DOHH2 (cell line): ENCODE results near the gene PANX3.

Experiments
- EZH2phosphoT487 ChIP-seq: fragments of 200-600 bp; sonication (generic); IDR thresholded peaks from 2 replicates; pipeline ENCODE4 v1.6.1; 2017; ENCODE audit warnings: borderline replicate concordance, mild to moderate bottlenecking, antibody characterized with exemption, low read length, moderate library complexity, mixed read lengths
- TF ChIP-seq, protein P1 (sequence below): fragments of 200-600 bp; sonication (generic); IDR thresholded peaks from one replicate; pipeline ENCODE4 v1.5.1; 2014; ENCODE audit warnings: antibody characterized with exemption, mild to moderate bottlenecking, low read depth, low read length; ENCODE audit not compliant: poor library complexity, severe bottlenecking

- TF ChIP-seq, protein P1, sequence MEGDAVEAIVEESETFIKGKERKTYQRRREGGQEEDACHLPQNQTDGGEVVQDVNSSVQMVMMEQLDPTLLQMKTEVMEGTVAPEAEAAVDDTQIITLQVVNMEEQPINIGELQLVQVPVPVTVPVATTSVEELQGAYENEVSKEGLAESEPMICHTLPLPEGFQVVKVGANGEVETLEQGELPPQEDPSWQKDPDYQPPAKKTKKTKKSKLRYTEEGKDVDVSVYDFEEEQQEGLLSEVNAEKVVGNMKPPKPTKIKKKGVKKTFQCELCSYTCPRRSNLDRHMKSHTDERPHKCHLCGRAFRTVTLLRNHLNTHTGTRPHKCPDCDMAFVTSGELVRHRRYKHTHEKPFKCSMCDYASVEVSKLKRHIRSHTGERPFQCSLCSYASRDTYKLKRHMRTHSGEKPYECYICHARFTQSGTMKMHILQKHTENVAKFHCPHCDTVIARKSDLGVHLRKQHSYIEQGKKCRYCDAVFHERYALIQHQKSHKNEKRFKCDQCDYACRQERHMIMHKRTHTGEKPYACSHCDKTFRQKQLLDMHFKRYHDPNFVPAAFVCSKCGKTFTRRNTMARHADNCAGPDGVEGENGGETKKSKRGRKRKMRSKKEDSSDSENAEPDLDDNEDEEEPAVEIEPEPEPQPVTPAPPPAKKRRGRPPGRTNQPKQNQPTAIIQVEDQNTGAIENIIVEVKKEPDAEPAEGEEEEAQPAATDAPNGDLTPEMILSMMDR: no peak
- no peak for TF ChIP-seq EZH2phosphoT487
These were observed 29.4 kb upstream of the PANX3 start for GRCh38 chr11:124581817-124582216.
